WTC11 (cell line): ENCODE measurements around the gene SLC25A28.

Source experiments
- CREM ChIP-seq: sonication (generic); formaldehyde crosslinking; IDR thresholded peaks from 2 replicates; pipeline ENCODE4 v1.8.1; 2022; ENCODE audit warnings: mild to moderate bottlenecking, missing genetic modification reagents, moderate library complexity
- IRF2 ChIP-seq: sonication (generic); formaldehyde crosslinking; IDR thresholded peaks from 2 replicates; pipeline ENCODE4 v1.8.0; 2022; ENCODE audit warnings: low read depth, missing genetic modification reagents, borderline replicate concordance
- NR2C2 ChIP-seq: sonication (generic); formaldehyde crosslinking; IDR thresholded peaks from 2 replicates; pipeline ENCODE4 v1.8.0; 2022; ENCODE audit warnings: mild to moderate bottlenecking, missing genetic modification reagents
- NR3C1 ChIP-seq: sonication (generic); formaldehyde crosslinking; conservative IDR thresholded peaks from 2 replicates; pipeline ENCODE4 v1.8.1; 2023; ENCODE audit warnings: low read depth, mild to moderate bottlenecking, missing genetic modification reagents
- SP1 ChIP-seq: sonication (generic); formaldehyde crosslinking; conservative IDR thresholded peaks from 2 replicates; pipeline ENCODE4 v1.8.1; 2022; ENCODE audit warnings: missing genetic modification reagents
- ZNF121 ChIP-seq: sonication (generic); formaldehyde crosslinking; IDR thresholded peaks from 2 replicates; pipeline ENCODE4 v1.8.0; 2023; ENCODE audit warnings: missing genetic modification reagents
- TF ChIP-seq, protein P1 (sequence below): sonication (generic); formaldehyde crosslinking; IDR thresholded peaks from 2 replicates; pipeline ENCODE4 v1.8.0; 2022; ENCODE audit warnings: mild to moderate bottlenecking, missing genetic modification reagents
- TF ChIP-seq, protein P2 (sequence below): sonication (generic); formaldehyde crosslinking; IDR thresholded peaks from 2 replicates; pipeline ENCODE4 v1.8.0; 2022; ENCODE audit warnings: mild to moderate bottlenecking, missing genetic modification reagents
- TF ChIP-seq, protein P3 (sequence below): sonication (generic); formaldehyde crosslinking; IDR thresholded peaks from 2 replicates; pipeline ENCODE4 v1.8.1; 2022; ENCODE audit warnings: low read depth, mild to moderate bottlenecking, moderate library complexity, missing genetic modification reagents, borderline replicate concordance
- TF ChIP-seq, protein P4 (sequence below): sonication (generic); formaldehyde crosslinking; conservative IDR thresholded peaks from 2 replicates; pipeline ENCODE4 v1.8.1; 2023; ENCODE audit warnings: mild to moderate bottlenecking, low read depth, missing genetic modification reagents, moderate library complexity
- TF ChIP-seq, protein P5 (sequence below): fragments of 200-600 bp; IDR thresholded peaks from 2 replicates; pipeline ENCODE4 v1.8.0; 2022; ENCODE audit warnings: antibody characterized with exemption

DNA sequence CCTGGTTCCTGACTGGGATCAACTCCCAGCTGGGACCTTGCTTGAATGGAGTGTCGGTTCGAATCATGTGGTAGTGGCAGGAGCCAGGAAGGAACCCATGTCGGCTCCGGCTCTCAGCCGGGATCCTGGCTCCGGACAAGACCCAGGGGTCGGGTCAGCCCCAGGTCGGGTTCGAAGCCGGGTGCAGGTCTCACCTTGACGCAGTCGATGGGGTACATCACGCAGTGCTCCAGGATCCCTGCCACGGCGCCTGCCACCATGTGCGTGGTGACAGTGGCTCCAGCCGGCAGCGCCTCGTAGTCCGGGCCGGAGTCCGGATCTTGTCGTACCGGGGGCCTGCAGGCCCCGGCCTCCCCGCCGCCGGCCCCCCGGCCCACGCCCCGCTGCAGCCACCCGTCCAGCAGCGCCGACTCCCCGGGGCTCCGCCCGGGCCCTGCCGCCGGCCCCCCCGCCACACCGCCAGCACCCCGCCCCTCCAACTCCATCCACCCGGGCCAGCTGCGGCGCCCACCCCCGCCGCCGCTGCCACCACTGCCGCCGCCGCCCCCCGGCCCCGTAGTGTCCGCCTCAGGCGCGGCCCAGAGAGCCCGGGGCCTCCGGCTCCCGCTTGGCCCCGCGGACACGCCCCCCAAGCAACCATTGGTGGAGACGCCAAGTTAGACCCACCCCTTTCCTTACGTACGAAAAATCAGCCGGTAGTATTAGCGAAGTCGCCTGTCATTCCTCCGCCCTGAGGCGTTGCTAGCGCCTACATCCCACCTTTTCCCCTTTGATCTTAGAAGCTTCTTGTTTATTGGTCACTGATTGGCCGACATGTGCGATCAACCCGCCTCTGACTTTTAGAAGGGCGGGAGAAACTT lies at the start of gene SLC25A28:
- TF ChIP-seq, protein P1, sequence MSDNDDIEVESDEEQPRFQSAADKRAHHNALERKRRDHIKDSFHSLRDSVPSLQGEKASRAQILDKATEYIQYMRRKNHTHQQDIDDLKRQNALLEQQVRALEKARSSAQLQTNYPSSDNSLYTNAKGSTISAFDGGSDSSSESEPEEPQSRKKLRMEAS (CRISPR knock-in tag) = no peak
- TF ChIP-seq NR2C2 (CRISPR knock-in tag) (no peak), CREM (CRISPR knock-in tag) (no peak; the same call in 1 of the 2 replicates), SP1 (CRISPR knock-in tag) (peak; percentile 83), IRF2 (CRISPR knock-in tag) (no peak), ZNF121 (CRISPR knock-in tag) (no peak), NR3C1 (CRISPR knock-in tag) (no peak)
- TF ChIP-seq, protein P2, sequence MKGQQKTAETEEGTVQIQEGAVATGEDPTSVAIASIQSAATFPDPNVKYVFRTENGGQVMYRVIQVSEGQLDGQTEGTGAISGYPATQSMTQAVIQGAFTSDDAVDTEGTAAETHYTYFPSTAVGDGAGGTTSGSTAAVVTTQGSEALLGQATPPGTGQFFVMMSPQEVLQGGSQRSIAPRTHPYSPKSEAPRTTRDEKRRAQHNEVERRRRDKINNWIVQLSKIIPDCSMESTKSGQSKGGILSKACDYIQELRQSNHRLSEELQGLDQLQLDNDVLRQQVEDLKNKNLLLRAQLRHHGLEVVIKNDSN (CRISPR knock-in tag) = no peak
- TF ChIP-seq, protein P3, sequence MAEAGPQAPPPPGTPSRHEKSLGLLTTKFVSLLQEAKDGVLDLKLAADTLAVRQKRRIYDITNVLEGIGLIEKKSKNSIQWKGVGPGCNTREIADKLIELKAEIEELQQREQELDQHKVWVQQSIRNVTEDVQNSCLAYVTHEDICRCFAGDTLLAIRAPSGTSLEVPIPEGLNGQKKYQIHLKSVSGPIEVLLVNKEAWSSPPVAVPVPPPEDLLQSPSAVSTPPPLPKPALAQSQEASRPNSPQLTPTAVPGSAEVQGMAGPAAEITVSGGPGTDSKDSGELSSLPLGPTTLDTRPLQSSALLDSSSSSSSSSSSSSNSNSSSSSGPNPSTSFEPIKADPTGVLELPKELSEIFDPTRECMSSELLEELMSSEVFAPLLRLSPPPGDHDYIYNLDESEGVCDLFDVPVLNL (CRISPR knock-in tag) = no peak
- TF ChIP-seq, protein P4, sequence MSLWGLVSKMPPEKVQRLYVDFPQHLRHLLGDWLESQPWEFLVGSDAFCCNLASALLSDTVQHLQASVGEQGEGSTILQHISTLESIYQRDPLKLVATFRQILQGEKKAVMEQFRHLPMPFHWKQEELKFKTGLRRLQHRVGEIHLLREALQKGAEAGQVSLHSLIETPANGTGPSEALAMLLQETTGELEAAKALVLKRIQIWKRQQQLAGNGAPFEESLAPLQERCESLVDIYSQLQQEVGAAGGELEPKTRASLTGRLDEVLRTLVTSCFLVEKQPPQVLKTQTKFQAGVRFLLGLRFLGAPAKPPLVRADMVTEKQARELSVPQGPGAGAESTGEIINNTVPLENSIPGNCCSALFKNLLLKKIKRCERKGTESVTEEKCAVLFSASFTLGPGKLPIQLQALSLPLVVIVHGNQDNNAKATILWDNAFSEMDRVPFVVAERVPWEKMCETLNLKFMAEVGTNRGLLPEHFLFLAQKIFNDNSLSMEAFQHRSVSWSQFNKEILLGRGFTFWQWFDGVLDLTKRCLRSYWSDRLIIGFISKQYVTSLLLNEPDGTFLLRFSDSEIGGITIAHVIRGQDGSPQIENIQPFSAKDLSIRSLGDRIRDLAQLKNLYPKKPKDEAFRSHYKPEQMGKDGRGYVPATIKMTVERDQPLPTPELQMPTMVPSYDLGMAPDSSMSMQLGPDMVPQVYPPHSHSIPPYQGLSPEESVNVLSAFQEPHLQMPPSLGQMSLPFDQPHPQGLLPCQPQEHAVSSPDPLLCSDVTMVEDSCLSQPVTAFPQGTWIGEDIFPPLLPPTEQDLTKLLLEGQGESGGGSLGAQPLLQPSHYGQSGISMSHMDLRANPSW (CRISPR knock-in tag) = no peak
- TF ChIP-seq, protein P5, sequence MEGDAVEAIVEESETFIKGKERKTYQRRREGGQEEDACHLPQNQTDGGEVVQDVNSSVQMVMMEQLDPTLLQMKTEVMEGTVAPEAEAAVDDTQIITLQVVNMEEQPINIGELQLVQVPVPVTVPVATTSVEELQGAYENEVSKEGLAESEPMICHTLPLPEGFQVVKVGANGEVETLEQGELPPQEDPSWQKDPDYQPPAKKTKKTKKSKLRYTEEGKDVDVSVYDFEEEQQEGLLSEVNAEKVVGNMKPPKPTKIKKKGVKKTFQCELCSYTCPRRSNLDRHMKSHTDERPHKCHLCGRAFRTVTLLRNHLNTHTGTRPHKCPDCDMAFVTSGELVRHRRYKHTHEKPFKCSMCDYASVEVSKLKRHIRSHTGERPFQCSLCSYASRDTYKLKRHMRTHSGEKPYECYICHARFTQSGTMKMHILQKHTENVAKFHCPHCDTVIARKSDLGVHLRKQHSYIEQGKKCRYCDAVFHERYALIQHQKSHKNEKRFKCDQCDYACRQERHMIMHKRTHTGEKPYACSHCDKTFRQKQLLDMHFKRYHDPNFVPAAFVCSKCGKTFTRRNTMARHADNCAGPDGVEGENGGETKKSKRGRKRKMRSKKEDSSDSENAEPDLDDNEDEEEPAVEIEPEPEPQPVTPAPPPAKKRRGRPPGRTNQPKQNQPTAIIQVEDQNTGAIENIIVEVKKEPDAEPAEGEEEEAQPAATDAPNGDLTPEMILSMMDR = no peak
